Muscle of leg (tissue), 11 donors: ENCODE measurements around the gene MPC2. TPM values are rescaled to one million over a fixed set of nuclear protein-coding genes. Genes with fewer than 3 reads are reported as not detected.

ENCODE experiments used
- DNase-seq: peaks from one replicate; pipeline ENCODE4 v3.0.0; 2013
- H3K27ac ChIP-seq: one replicate; pipeline ENCODE4 v1.5.1; 2013; ENCODE audit warnings: mild to moderate bottlenecking, low read length, control low read depth
- H3K27me3 ChIP-seq: one replicate; pipeline ENCODE4 v1.6.1; 2013; ENCODE audit warnings: low read length; ENCODE audit not compliant: control insufficient read depth, insufficient read depth
- H3K36me3 ChIP-seq: one replicate; pipeline ENCODE4 v1.6.1; 2013; ENCODE audit warnings: low read length; ENCODE audit not compliant: control insufficient read depth, insufficient read depth
- H3K4me1 ChIP-seq: one replicate; pipeline ENCODE4 v1.6.1; 2013; ENCODE audit warnings: low read length; ENCODE audit not compliant: control insufficient read depth, insufficient read depth
- H3K4me3 ChIP-seq: one replicate; pipeline ENCODE4 v1.5.1; 2013; ENCODE audit warnings: low read length, control low read depth
- H3K9me3 ChIP-seq: replicated peaks from 2 replicates; pipeline ENCODE4 v1.6.1; 2013; ENCODE audit warnings: low read depth, low read length; ENCODE audit not compliant: control insufficient read depth
- WGBS: methylation state at CpG from one replicate; pipeline ENCODE4 v1.1.5; 2013; ENCODE audit warnings: missing lambda C conversion rate; ENCODE audit not compliant: insufficient coverage; 5-methylcytosine and 5-hydroxymethylcytosine counted together
- polyA plus RNA-seq, 8 donors: library from polyadenylated mRNA; unstranded; fragments of 120-200 nt; gene quantifications; one replicate each; pipeline versions ENCODE4 v1.2.1 to v1.2.3, GENCODE V29; 2013; ENCODE audit warnings: inconsistent platforms in 1 of 8, low replicate concordance in 1 of 8; ENCODE audit not compliant: insufficient read length in 8 of 8, insufficient read depth in 1 of 8
- total RNA-seq: library from RNA; stranded (reverse); fragments of 120-200 nt; gene quantifications from one replicate; pipeline ENCODE4 v1.2.4, GENCODE V29; 2013

MPC2 gene
- total and polyA plus RNA-seq, 9 donors: 63.0 to 78.0 (median 67.7) TPM

- peaks cover 7% of the 10 kb centered on the region for H3K36me3 ChIP-seq
- WGBS: no CpG with 5 or more reads among the region's 4 CpGs
- H3K9me3 ChIP-seq: peaks cover 2% of the 10 kb centered on the region
These were observed 29.2 kb upstream of the MPC2 start for GRCh38 chr1:167966050-167966449.

GRCh38 chr1:167964646-167965045 is 27.8 kb upstream of the MPC2 start:
- 100% methylated on average over 1 of the region's 4 CpGs for WGBS
- no peaks in the 10 kb centered on the region for H3K4me1 ChIP-seq
- no peak overlapping the region for H3K27ac ChIP-seq

More at GRCh38 chr1:167966050-167966449, 29.2 kb upstream of the MPC2 start:
- no peak overlapping the region for H3K27ac ChIP-seq
- no peak overlapping the region for H3K4me3 ChIP-seq
- H3K27me3 ChIP-seq: no peaks in the 10 kb centered on the region
- DNase-seq: no peak
- no peaks in the 10 kb centered on the region for H3K4me1 ChIP-seq

GRCh38 chr1:167957710-167958109 is 20.8 kb upstream of the MPC2 start:
- DNase-seq: no peak
- Histone ChIP-seq H3K4me1 (no peaks in the 10 kb centered on the region), H3K27ac (no peak overlapping the region), H3K4me3 (no peak overlapping the region), H3K9me3 (no peaks in the 10 kb centered on the region), H3K27me3 (no peaks in the 10 kb centered on the region), H3K36me3 (peaks cover 22% of the 10 kb centered on the region)

More at GRCh38 chr1:167964646-167965045, 27.8 kb upstream of the MPC2 start:
- H3K36me3 ChIP-seq: peaks cover 5% of the 10 kb centered on the region
- H3K27me3 ChIP-seq: no peaks in the 10 kb centered on the region
- DNase-seq: no peak
- peaks cover 2% of the 10 kb centered on the region for H3K9me3 ChIP-seq
- H3K4me3 ChIP-seq: no peak overlapping the region

GRCh38 chr1:167955915-167956314 is 19.0 kb upstream of the MPC2 start:
- Histone ChIP-seq H3K36me3 (peaks cover 24% of the 10 kb centered on the region), H3K27me3 (no peaks in the 10 kb centered on the region), H3K9me3 (no peaks in the 10 kb centered on the region), H3K4me1 (no peaks in the 10 kb centered on the region), H3K27ac (no peak overlapping the region), H3K4me3 (no peak overlapping the region)
- no peak for DNase-seq
- WGBS: no CpG with 5 or more reads among the region's 2 CpGs

GRCh38 chr1:167950569-167950968 is 13.7 kb upstream of the MPC2 start:
- H3K27me3 ChIP-seq: no peaks in the 10 kb centered on the region
- no peak overlapping the region for H3K27ac ChIP-seq
- H3K36me3 ChIP-seq: peaks cover 20% of the 10 kb centered on the region
- no peaks in the 10 kb centered on the region for H3K4me1 ChIP-seq
- H3K9me3 ChIP-seq: no peaks in the 10 kb centered on the region
- WGBS: no CpG with 5 or more reads among the region's 1 CpG
- no peak overlapping the region for H3K4me3 ChIP-seq
- DNase-seq: no peak

GRCh38 chr1:167949785-167950184 is 12.9 kb upstream of the MPC2 start:
- WGBS: no CpG with 5 or more reads among the region's 3 CpGs
- H3K27me3 ChIP-seq: no peaks in the 10 kb centered on the region

GRCh38 chr1:167947733-167948132 is 10.9 kb upstream of the MPC2 start:
- H3K36me3 ChIP-seq: peaks cover 2% of the 10 kb centered on the region
- H3K27ac ChIP-seq: no peak overlapping the region
- WGBS: no CpG with 5 or more reads among the region's 2 CpGs
- no peaks in the 10 kb centered on the region for H3K4me1 ChIP-seq
- no peaks in the 10 kb centered on the region for H3K27me3 ChIP-seq
- no peaks in the 10 kb centered on the region for H3K9me3 ChIP-seq
- no peak overlapping the region for H3K4me3 ChIP-seq
- no peak for DNase-seq

More at GRCh38 chr1:167949785-167950184, 12.9 kb upstream of the MPC2 start:
- Histone ChIP-seq H3K4me3 (no peak overlapping the region), H3K4me1 (no peaks in the 10 kb centered on the region), H3K27ac (no peak overlapping the region), H3K36me3 (peaks cover 18% of the 10 kb centered on the region), H3K9me3 (no peaks in the 10 kb centered on the region)
- no peak for DNase-seq

- Histone ChIP-seq H3K9me3 (no peaks in the 10 kb centered on the region), H3K27ac (no peak overlapping the region), H3K4me3 (no peak overlapping the region), H3K4me1 (no peaks in the 10 kb centered on the region), H3K27me3 (no peaks in the 10 kb centered on the region), H3K36me3 (no peaks in the 10 kb centered on the region)
- 100% methylated on average over 6 of the region's 9 CpGs for WGBS
- no peak for DNase-seq
These were observed 6.7 kb upstream of the MPC2 start for GRCh38 chr1:167943541-167943940.

GRCh38 chr1:167940264-167940663 is 3.4 kb upstream of the MPC2 start:
- Histone ChIP-seq H3K4me3 (no peak overlapping the region), H3K9me3 (no peaks in the 10 kb centered on the region), H3K27ac (no peak overlapping the region), H3K4me1 (peaks cover under 1% of the 10 kb centered on the region), H3K36me3 (no peaks in the 10 kb centered on the region), H3K27me3 (no peaks in the 10 kb centered on the region)
- no CpG with 5 or more reads among the region's 2 CpGs for WGBS
- no peak for DNase-seq

- H3K4me3 ChIP-seq: peak overlapping the region; percentile 74
- H3K4me1 ChIP-seq: peaks cover 2% of the 10 kb centered on the region
- H3K27me3 ChIP-seq: no peaks in the 10 kb centered on the region
- no peak for DNase-seq
- WGBS: no CpG with 5 or more reads among the region's 5 CpGs
- H3K36me3 ChIP-seq: no peaks in the 10 kb centered on the region
- H3K27ac ChIP-seq: peak overlapping the region; percentile 98
- no peaks in the 10 kb centered on the region for H3K9me3 ChIP-seq
These were observed 1.3 kb upstream of the MPC2 start for GRCh38 chr1:167938080-167938636.

GRCh38 chr1:167937709-167938010 is 788 bp upstream of the MPC2 start:
- no CpG with 5 or more reads among the region's 5 CpGs for WGBS
- no peaks in the 10 kb centered on the region for H3K9me3 ChIP-seq

More at GRCh38 chr1:167937709-167938010, 788 bp upstream of the MPC2 start:
- no peak for DNase-seq
- Histone ChIP-seq H3K4me3 (peak overlapping the region; percentile 74), H3K4me1 (peaks cover 2% of the 10 kb centered on the region), H3K36me3 (no peaks in the 10 kb centered on the region), H3K27ac (peak overlapping the region; percentile 98), H3K27me3 (no peaks in the 10 kb centered on the region)
